GM19324 (cell line): ENCODE measurements around the gene FAM174B.

Experiments used
- ATAC-seq: cut with Tn5 transposase; IDR thresholded peaks from one replicate; pipeline ENCODE4 v1.9.1; 2021; ENCODE audit warnings: mild to moderate bottlenecking, moderate library complexity; ENCODE audit not compliant: unreplicated experiment, low FRiP score

Gene FAM174B

DNA sequence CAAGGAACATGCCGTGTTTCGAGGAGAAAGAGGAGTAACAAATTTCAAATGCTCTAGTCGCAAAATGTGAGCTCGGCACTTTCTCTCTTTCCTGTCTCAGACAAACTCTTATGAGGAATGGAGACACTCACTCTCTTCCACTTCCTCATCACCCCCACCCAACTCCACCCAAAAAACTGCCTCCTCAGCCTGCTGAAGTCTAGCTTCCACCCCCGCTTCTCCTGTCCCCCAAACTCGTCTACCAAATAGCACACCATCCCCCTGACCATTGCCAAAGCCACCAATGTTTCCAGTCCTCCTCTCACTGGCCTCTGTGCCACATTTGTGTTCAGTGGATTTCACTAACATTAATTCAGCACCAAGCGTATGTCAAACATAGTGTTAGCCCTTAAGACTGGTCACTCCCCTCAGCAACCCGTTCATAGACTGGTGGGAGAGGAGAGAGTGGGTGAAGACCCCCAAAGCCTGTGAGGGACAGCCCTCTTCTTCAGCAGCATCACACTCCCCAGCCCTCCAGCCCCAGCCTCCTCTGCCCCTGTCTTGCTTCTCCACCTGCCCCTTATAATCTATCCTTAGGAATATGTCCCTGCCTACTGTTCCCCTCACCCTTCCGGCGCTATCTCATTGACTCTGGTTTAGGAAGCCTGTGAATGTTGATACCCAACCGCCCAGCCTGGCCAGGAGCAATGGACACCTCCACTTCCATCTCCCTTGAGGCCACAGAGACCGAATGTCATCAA lies 77.3 kb downstream of the FAM174B start:
- no peak for ATAC-seq

DNA sequence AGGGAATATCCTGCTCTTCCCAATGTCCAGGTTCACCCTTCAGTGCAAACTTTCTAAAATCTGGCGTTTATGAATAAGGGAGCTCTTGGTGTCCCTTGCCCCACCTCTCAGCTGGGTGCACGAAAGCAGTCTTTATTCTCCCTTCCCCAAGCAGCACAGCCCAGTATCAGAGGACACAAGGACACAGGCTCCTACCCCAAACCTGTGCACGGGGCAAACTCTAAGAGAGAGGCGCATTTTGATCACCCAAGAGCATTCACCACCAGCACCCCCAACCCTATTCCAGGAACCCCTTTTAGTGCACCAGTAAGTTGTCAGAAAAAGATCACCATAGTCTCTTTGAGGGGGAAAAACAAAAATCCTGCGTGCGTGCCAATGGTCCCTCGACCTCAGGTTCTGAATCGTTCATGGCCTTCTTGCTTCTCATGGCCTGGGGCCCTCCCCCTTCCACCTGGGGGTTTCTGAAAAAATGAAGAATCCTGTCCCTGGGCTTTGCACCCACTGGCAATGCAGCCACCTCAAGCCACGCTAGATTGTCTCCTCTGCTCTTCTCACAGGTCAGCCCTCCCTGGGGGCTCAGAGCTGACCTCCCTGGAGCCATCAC lies 78.9 kb downstream of the FAM174B start:
- ATAC-seq: no peak

DNA sequence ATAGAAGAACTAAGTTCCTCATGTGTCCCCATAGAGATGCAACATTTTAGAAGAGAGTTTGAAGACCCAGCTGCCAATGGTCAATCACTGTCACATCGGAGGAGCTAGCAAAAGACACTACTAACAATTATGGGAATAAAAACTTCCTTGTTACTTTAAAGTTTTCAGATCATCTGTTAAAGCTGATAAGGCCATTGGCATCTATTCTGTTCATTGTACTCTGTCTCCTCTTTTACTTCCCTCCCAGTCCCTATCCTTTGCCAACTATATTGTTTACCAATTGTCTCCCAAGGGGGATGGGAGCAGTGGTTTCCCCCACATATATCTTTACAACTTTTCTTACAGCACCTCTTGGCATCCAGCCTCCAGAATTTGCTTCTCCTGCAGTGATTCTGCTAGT lies 81.0 kb downstream of the FAM174B start:
- no peak for ATAC-seq

DNA sequence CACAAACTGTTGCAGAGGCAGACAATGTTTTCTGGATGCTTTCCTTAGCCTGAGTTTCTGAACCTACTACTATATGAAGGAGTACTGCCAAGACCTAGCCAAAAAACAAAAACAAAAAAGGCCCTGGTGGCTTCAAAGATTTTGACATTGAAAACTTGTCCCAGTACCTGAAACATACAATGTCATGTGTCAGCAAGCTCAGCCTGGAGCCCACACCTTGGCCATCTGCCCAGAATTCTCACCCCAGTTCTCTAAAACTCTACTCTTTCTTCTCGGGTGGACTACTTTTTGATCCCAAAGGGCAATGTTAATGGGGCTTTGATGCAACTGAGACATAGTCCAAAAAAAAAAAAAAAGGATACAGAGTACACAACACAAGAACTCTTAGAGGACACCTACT lies 81.4 kb downstream of the FAM174B start:
- ATAC-seq: no peak

DNA sequence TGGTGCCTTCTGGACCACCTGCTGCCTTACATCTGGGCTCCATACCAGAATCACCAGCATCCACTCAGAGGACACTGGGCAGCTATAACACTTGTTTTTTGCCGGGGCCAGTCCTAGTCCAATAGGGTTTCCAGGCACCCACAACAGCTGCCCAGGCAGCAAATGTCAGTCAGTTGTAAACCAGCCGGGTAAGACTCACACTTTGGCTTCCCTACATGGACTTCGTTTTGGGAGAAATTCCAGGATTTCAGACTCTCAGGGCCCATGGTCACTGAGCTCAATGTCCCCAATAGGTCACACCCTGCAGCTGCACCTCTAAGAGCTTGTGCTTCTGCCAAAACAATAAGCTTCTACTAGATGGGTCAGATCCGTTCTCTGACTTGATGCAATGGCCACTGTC lies 83.8 kb downstream of the FAM174B start:
- ATAC-seq: no peak

DNA sequence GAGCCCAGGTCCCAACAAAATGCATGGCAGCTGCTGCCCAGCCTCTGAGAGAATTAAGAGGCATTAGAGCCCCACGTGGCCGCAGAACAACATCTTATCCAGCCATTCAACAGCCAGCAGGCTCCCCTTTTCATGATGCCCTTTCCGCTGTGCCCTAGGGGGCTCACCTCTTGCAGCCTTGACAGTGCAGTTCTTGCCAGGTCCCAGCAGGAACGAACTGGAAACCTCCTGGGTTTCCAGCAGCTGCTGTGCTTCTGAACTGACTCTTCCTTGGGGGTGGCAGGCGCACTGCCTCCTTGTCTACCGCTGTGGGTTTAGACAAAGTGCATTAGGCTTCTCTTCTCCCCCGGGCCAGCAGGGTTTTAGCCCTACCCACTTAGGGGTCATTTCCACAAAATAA lies 85.2 kb downstream of the FAM174B start:
- ATAC-seq: no peak

DNA sequence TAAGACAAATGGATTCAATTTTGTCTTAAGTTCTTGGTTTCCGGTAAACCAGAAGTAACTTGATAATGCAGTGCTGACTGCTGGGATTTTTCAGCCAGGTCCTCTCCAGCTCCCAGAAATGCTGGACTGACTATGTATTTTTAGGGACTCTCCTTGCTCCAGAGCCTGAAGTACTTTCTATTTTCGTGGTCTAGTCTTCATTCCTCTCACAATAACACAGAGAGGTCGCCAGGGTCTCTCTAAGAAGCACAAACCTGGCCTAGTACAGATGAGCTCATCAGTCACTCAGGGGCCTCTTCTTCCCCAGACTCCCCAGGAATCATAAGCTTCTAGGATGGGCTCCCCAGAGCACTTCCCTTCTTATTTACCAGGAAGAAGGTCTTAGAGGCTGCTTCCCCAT lies 85.8 kb downstream of the FAM174B start:
- no peak for ATAC-seq
